ENCODE data around the gene LAG3.

LAG3 gene

GRCh38 chr12:6813363-6813762, 41.0 kb downstream of the LAG3 start:
- H3K36me3 Mint-ChIP-seq (ENCODE audit: low read depth) = no peaks in the 10 kb centered on the region
- H3K9me3 Mint-ChIP-seq = no peaks in the 10 kb centered on the region
- H3K4me1 Mint-ChIP-seq = peaks cover 55% of the 10 kb centered on the region
- no peak overlapping the region for H3K27ac Mint-ChIP-seq
- peaks cover 6% of the 10 kb centered on the region for H3K27me3 Mint-ChIP-seq (ENCODE audit: low read depth, poor library complexity)
- no peak for TF ChIP-seq CTCF (IDR thresholded peaks at IDR 0.05)
- no peak overlapping the region for H3K4me3 Mint-ChIP-seq
- no peak for DNase-seq

- no peak overlapping the region for H3K4me3 Mint-ChIP-seq
- no peaks in the 10 kb centered on the region for H3K9me3 Mint-ChIP-seq
These were observed 44.3 kb downstream of the LAG3 start for GRCh38 chr12:6816598-6816997.

GRCh38 chr12:6817098-6817497, 44.8 kb downstream of the LAG3 start:
- Mint-ChIP-seq H3K4me1 (peaks cover 64% of the 10 kb centered on the region), H3K9me3 (no peaks in the 10 kb centered on the region), H3K4me3 (no peak overlapping the region), H3K27ac (peak overlapping the region; percentile 62), H3K27me3 (ENCODE audit: low read depth, poor library complexity) (peaks cover 6% of the 10 kb centered on the region), H3K36me3 (ENCODE audit: low read depth) (no peaks in the 10 kb centered on the region)
- no peak for DNase-seq
- TF ChIP-seq CTCF (IDR thresholded peaks at IDR 0.05) = no peak

More at GRCh38 chr12:6816598-6816997, 44.3 kb downstream of the LAG3 start:
- H3K36me3 Mint-ChIP-seq (ENCODE audit: low read depth) = no peaks in the 10 kb centered on the region
- H3K4me1 Mint-ChIP-seq = peaks cover 61% of the 10 kb centered on the region
- no peak for TF ChIP-seq CTCF (IDR thresholded peaks at IDR 0.05)
- H3K27me3 Mint-ChIP-seq (ENCODE audit: low read depth, poor library complexity) = peaks cover 6% of the 10 kb centered on the region
- H3K27ac Mint-ChIP-seq = peak overlapping the region; percentile 62
- no peak for DNase-seq

GRCh38 chr12:6817662-6818157, 45.4 kb downstream of the LAG3 start:
- Mint-ChIP-seq H3K4me3 (peak overlapping the region; percentile 22), H3K27me3 (ENCODE audit: low read depth, poor library complexity) (peaks cover 7% of the 10 kb centered on the region), H3K4me1 (peaks cover 70% of the 10 kb centered on the region), H3K36me3 (ENCODE audit: low read depth) (no peaks in the 10 kb centered on the region), H3K9me3 (no peaks in the 10 kb centered on the region), H3K27ac (peak overlapping the region; percentile 64)
- no peak for TF ChIP-seq CTCF (IDR thresholded peaks at IDR 0.05)
- no peak for DNase-seq

GRCh38 chr12:6818222-6818621, 45.9 kb downstream of the LAG3 start:
- H3K27me3 Mint-ChIP-seq (ENCODE audit: low read depth, poor library complexity) = peaks cover 10% of the 10 kb centered on the region
- peaks cover 75% of the 10 kb centered on the region for H3K4me1 Mint-ChIP-seq
- peak overlapping the region; percentile 22 for H3K4me3 Mint-ChIP-seq
- DNase-seq = peak; percentile 39
- H3K9me3 Mint-ChIP-seq = no peaks in the 10 kb centered on the region
- H3K36me3 Mint-ChIP-seq (ENCODE audit: low read depth) = no peaks in the 10 kb centered on the region
- TF ChIP-seq CTCF (IDR thresholded peaks at IDR 0.05) = no peak
- H3K27ac Mint-ChIP-seq = peak overlapping the region; percentile 80

GRCh38 chr12:6818645-6819044, 46.3 kb downstream of the LAG3 start:
- peak overlapping the region; percentile 22 for H3K4me3 Mint-ChIP-seq
- TF ChIP-seq CTCF (IDR thresholded peaks at IDR 0.05) = no peak

More at GRCh38 chr12:6818645-6819044, 46.3 kb downstream of the LAG3 start:
- no peak for DNase-seq
- Mint-ChIP-seq H3K9me3 (no peaks in the 10 kb centered on the region), H3K4me1 (peaks cover 79% of the 10 kb centered on the region), H3K27ac (peak overlapping the region; percentile 80), H3K27me3 (ENCODE audit: low read depth, poor library complexity) (peaks cover 10% of the 10 kb centered on the region), H3K36me3 (ENCODE audit: low read depth) (no peaks in the 10 kb centered on the region)
